ENCODE data around the gene STIP1. TPM values are rescaled to one million over a fixed set of nuclear protein-coding genes. Genes with fewer than 3 reads are reported as not detected.

Gene STIP1
- total and polyA plus RNA-seq, 4 donors, result 22.6 to 58.1 (median 42.5) TPM

GRCh38 chr11:64180891-64181290 lies 5.1 kb upstream of the STIP1 start:
- no peaks in the 10 kb centered on the region for H3K36me3 ChIP-seq (ENCODE audit: control insufficient read depth in 4 of 4, insufficient read depth in 3 of 4, low read depth in 1 of 4, low read length in 3 of 4)
- H3K27ac ChIP-seq (ENCODE audit: low read depth in 1 of 2, low read length in 2 of 2), result no peak overlapping the region
- peaks cover 2 to 13% (median 8%) of the 10 kb centered on the region in 4 donors for H3K4me1 ChIP-seq (ENCODE audit: control insufficient read depth in 4 of 4, insufficient read depth in 4 of 4, low read length in 3 of 4)
- H3K4me3 ChIP-seq (ENCODE audit: low read depth in 1 of 3, low read length in 3 of 3), result no peak overlapping the region
- no peak for DNase-seq (ENCODE audit: low spot score)
- no peaks in the 10 kb centered on the region for H3K27me3 ChIP-seq (ENCODE audit: control insufficient read depth in 4 of 4, insufficient read depth in 4 of 4, low read length in 3 of 4)
- WGBS, result 79% methylated on average over 5 of the region's 5 CpGs
- H3K9ac ChIP-seq (ENCODE audit: low read depth in 1 of 2, low read length in 2 of 2), result no peak overlapping the region
- no peak for TF ChIP-seq TAF1 (conservative IDR thresholded peaks at IDR 0.05)
- no peak for TF ChIP-seq RXRA (IDR thresholded peaks at IDR 0.05)
- TF ChIP-seq EGR1 (IDR thresholded peaks at IDR 0.05; ENCODE audit: low read depth in 2 of 2), result no peak
- no peak for TF ChIP-seq SP1 (IDR thresholded peaks at IDR 0.05)
- no peak for TF ChIP-seq NR2F2 (IDR thresholded peaks at IDR 0.05)
- no peak for TF ChIP-seq YY1 (IDR thresholded peaks at IDR 0.05)
- TF ChIP-seq GABPA (IDR thresholded peaks at IDR 0.05 in 1 of 2, conservative IDR thresholded peaks at IDR 0.05 in 1 of 2), result no peak
- TF ChIP-seq, protein P1, sequence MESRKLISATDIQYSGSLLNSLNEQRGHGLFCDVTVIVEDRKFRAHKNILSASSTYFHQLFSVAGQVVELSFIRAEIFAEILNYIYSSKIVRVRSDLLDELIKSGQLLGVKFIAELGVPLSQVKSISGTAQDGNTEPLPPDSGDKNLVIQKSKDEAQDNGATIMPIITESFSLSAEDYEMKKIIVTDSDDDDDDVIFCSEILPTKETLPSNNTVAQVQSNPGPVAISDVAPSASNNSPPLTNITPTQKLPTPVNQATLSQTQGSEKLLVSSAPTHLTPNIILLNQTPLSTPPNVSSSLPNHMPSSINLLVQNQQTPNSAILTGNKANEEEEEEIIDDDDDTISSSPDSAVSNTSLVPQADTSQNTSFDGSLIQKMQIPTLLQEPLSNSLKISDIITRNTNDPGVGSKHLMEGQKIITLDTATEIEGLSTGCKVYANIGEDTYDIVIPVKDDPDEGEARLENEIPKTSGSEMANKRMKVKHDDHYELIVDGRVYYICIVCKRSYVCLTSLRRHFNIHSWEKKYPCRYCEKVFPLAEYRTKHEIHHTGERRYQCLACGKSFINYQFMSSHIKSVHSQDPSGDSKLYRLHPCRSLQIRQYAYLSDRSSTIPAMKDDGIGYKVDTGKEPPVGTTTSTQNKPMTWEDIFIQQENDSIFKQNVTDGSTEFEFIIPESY (IDR thresholded peaks at IDR 0.05), result no peak
- no peak for TF ChIP-seq FOXA1 (IDR thresholded peaks at IDR 0.05)
- TF ChIP-seq HNF4G (IDR thresholded peaks at IDR 0.05), result no peak
- TF ChIP-seq, protein P2, sequence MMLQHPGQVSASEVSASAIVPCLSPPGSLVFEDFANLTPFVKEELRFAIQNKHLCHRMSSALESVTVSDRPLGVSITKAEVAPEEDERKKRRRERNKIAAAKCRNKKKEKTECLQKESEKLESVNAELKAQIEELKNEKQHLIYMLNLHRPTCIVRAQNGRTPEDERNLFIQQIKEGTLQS (IDR thresholded peaks at IDR 0.05), result no peak
- TF ChIP-seq HNF4A (conservative IDR thresholded peaks at IDR 0.05), result no peak
- TF ChIP-seq JUND (IDR thresholded peaks at IDR 0.05), result no peak
- no peak for TF ChIP-seq RAD21 (IDR thresholded peaks at IDR 0.05)
- TF ChIP-seq MAX (IDR thresholded peaks at IDR 0.05), result no peak
- TF ChIP-seq, protein P3, sequence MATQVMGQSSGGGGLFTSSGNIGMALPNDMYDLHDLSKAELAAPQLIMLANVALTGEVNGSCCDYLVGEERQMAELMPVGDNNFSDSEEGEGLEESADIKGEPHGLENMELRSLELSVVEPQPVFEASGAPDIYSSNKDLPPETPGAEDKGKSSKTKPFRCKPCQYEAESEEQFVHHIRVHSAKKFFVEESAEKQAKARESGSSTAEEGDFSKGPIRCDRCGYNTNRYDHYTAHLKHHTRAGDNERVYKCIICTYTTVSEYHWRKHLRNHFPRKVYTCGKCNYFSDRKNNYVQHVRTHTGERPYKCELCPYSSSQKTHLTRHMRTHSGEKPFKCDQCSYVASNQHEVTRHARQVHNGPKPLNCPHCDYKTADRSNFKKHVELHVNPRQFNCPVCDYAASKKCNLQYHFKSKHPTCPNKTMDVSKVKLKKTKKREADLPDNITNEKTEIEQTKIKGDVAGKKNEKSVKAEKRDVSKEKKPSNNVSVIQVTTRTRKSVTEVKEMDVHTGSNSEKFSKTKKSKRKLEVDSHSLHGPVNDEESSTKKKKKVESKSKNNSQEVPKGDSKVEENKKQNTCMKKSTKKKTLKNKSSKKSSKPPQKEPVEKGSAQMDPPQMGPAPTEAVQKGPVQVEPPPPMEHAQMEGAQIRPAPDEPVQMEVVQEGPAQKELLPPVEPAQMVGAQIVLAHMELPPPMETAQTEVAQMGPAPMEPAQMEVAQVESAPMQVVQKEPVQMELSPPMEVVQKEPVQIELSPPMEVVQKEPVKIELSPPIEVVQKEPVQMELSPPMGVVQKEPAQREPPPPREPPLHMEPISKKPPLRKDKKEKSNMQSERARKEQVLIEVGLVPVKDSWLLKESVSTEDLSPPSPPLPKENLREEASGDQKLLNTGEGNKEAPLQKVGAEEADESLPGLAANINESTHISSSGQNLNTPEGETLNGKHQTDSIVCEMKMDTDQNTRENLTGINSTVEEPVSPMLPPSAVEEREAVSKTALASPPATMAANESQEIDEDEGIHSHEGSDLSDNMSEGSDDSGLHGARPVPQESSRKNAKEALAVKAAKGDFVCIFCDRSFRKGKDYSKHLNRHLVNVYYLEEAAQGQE (IDR thresholded peaks at IDR 0.05), result no peak
- no peak for TF ChIP-seq FOXA2 (IDR thresholded peaks at IDR 0.05)
- TF ChIP-seq, protein P4, sequence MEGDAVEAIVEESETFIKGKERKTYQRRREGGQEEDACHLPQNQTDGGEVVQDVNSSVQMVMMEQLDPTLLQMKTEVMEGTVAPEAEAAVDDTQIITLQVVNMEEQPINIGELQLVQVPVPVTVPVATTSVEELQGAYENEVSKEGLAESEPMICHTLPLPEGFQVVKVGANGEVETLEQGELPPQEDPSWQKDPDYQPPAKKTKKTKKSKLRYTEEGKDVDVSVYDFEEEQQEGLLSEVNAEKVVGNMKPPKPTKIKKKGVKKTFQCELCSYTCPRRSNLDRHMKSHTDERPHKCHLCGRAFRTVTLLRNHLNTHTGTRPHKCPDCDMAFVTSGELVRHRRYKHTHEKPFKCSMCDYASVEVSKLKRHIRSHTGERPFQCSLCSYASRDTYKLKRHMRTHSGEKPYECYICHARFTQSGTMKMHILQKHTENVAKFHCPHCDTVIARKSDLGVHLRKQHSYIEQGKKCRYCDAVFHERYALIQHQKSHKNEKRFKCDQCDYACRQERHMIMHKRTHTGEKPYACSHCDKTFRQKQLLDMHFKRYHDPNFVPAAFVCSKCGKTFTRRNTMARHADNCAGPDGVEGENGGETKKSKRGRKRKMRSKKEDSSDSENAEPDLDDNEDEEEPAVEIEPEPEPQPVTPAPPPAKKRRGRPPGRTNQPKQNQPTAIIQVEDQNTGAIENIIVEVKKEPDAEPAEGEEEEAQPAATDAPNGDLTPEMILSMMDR (IDR thresholded peaks at IDR 0.05; ENCODE audit: low read depth, low read length, missing input control), result no peak
- H3K9me3 ChIP-seq (ENCODE audit: control insufficient read depth in 4 of 4, low read length in 3 of 4), result no peaks in the 10 kb centered on the region

All from liver (tissue), 9 donors.